ENCODE data around the gene RIPOR2.
"Not testable (repeated sequence)": the region's sequence is repeated elsewhere in the genome, so short reads cannot be mapped to it uniquely, and the experiment has no call there.

Gene RIPOR2

GRCh38 chr6:24757611-24758010, 178.1 kb downstream of the RIPOR2 start:
- DNase-seq, result no peak

GRCh38 chr6:24755279-24755678, 180.5 kb downstream of the RIPOR2 start:
- no peak for DNase-seq

DNA sequence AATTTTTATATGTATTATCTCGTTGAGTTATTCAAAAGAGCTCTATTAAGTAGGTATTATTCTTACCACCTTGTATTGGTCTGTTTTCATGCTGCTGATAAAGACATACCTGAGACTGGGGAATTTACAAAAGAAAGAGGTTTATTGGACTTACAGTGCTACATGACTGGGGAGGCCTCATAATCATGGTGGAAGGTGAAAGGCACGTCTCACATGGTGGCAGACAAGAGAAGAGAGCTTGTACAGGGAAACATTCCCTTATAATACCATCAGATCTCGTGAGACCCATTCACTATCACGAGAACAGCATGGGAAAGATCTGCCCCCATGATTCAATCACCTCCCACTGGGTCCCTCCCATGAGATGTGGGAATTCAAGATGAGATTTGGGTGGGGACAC, 181.4 kb downstream of the RIPOR2 start:
- DNase-seq, result not testable (repeated sequence)
